Measurements from ENCODE around the gene PMP22.

PMP22 gene

DNA sequence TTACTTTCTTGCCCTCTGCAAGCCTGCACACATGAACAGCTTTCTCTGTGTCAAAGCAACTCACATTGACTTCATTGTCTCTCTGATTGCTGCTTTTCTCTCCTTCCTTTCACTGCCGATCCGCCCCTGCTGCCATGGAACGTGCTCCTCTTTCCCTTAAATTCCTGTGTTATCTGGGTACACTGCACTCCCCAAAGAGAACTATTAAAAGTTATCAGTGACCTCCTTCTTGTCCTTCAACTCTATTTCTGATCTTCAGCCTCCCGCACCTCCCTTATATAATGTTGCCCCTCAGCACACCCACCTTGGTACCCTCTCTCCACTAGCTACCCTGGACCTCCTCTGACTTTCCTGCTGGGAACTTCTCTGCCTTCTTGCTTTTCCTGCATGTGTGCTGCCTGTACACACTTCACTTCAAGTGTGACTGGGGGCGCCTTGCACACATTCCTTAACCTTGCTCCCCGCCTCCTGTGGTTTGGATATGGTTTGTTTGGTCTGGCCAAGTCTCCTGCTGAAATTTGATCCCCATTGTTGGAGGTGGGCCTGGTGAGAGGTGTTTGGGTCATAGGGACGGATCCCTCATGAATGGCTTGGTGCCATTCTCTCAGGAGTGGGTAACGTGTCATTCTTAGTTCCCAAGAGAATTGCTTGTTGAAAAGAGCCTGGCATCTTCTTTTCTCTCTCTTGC is 26.7 kb upstream of the PMP22 start:
- no peaks in the 10 kb centered on the region for H3K9me3 ChIP-seq (ENCODE audit: control insufficient read depth in 5 of 5, low read length in 5 of 5)
- peaks cover 0 to 15% (median 9%) of the 10 kb centered on the region in 5 donors for H3K4me1 ChIP-seq (ENCODE audit: control insufficient read depth in 5 of 5, insufficient read depth in 5 of 5, low read length in 5 of 5)
- H3K4me3 ChIP-seq (ENCODE audit: low read depth in 1 of 5, low read length in 5 of 5) = no peak overlapping the region
- H3K9ac ChIP-seq (ENCODE audit: low read length in 5 of 5) = no peak overlapping the region
- H3K36me3 ChIP-seq (ENCODE audit: control insufficient read depth in 5 of 5, insufficient read depth in 5 of 5, low read length in 5 of 5) = no peaks in the 10 kb centered on the region
- H3K27me3 ChIP-seq (ENCODE audit: control insufficient read depth in 5 of 5, insufficient read depth in 4 of 5, low read length in 5 of 5) = no peaks in the 10 kb centered on the region
- H3K27ac ChIP-seq (ENCODE audit: low read depth, low read length) = no peak overlapping the region

DNA sequence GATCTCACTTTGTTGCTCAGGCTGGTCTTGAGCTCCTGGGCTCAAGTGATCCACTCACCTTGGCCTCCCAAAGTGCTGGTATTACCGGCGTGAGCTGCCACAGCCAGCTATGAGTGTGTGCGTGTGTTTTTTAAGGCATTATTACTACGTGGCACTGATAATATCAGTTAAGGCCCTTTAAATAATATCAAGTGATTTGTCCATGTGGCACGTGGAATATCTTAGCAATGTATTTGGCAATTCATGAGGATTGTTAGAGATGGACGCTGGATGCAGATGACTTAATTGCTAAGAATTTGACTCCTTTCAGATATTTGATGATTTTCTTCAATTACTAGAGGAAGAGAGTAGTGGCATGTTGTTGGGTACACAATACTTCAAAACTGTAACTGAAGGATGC is 25.5 kb upstream of the PMP22 start:
- Histone ChIP-seq H3K27ac (ENCODE audit: low read depth, low read length) (no peak overlapping the region), H3K9me3 (ENCODE audit: control insufficient read depth in 5 of 5, low read length in 5 of 5) (no peaks in the 10 kb centered on the region), H3K27me3 (ENCODE audit: control insufficient read depth in 5 of 5, insufficient read depth in 4 of 5, low read length in 5 of 5) (no peaks in the 10 kb centered on the region), H3K36me3 (ENCODE audit: control insufficient read depth in 5 of 5, insufficient read depth in 5 of 5, low read length in 5 of 5) (no peaks in the 10 kb centered on the region), H3K4me1 (ENCODE audit: control insufficient read depth in 5 of 5, insufficient read depth in 5 of 5, low read length in 5 of 5) (peaks cover 0 to 15% (median 9%) of the 10 kb centered on the region in 5 donors), H3K9ac (ENCODE audit: low read length in 5 of 5) (no peak overlapping the region), H3K4me3 (ENCODE audit: low read depth in 1 of 5, low read length in 5 of 5) (no peak overlapping the region)

DNA sequence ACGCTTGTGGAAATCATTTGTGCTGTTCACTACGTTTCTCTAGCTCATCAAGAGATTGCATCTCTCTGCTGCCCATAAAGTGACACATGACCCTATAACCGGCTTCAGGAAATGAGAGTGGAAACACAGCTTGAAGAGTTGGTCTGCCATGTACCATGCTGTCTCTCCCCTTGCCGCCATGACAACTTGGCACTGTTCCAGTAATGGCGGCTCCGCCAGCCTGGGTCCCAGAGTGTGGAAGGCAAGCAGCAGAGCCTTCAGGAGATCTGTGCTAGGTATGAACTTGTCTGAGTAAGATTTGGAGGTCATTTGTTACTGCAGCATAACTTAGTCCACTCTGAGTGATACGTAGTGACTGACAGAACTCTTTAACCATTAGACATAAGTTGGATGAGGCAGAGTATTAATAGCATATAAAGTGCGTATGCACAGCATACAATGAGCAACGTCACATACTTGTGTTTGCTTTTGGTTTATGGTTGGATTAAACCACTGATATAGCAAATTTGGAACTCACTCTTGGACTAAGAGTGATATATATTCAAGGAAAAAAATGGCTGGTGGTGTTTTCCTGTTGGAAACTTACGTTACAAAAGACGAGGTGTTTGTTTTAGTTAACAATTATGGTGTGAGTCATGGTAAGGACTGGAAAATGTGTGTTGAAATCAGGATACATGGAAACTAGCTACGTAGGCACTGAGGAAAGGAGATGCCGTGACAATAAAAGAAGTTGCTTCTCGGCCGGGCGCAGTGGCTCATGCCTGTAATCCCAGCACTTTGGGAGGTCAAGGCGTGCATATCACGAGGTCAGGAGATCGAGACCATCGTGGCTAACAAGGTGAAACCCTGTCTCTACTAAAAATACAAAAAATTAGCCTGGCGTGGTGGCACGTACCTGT is 24.4 kb upstream of the PMP22 start:
- H3K36me3 ChIP-seq (ENCODE audit: control insufficient read depth in 5 of 5, insufficient read depth in 5 of 5, low read length in 5 of 5) = no peaks in the 10 kb centered on the region
- no peaks in the 10 kb centered on the region for H3K9me3 ChIP-seq (ENCODE audit: control insufficient read depth in 5 of 5, low read length in 5 of 5)
- H3K9ac ChIP-seq (ENCODE audit: low read length in 5 of 5) = no peak overlapping the region
- no peaks in the 10 kb centered on the region for H3K27me3 ChIP-seq (ENCODE audit: control insufficient read depth in 5 of 5, insufficient read depth in 4 of 5, low read length in 5 of 5)
- no peak overlapping the region for H3K27ac ChIP-seq (ENCODE audit: low read depth, low read length)
- H3K4me3 ChIP-seq (ENCODE audit: low read depth in 1 of 5, low read length in 5 of 5) = no peak overlapping the region
- H3K4me1 ChIP-seq (ENCODE audit: control insufficient read depth in 5 of 5, insufficient read depth in 5 of 5, low read length in 5 of 5) = peaks cover 0 to 15% (median 9%) of the 10 kb centered on the region in 5 donors

DNA sequence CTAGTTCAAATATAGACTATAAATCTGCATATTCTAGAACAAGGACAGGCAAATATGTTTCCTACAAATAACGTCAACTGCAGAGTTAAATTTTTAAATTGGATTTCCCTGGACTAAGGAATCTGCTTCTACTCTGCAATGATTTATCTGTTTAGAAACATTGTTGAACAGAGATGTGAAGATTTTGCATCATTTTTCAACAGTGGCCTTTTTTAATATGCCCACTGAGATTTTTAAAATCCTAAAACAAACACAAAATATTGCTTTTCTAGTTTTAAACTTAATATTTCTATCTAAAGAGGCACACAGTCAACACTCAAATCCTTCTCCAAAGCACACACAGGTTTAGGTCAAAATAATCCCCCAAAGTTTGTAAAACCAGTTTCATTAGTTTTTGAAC is 23.7 kb upstream of the PMP22 start:
- Histone ChIP-seq H3K27ac (ENCODE audit: low read depth, low read length) (no peak overlapping the region), H3K9me3 (ENCODE audit: control insufficient read depth in 5 of 5, low read length in 5 of 5) (no peaks in the 10 kb centered on the region), H3K4me3 (ENCODE audit: low read depth in 1 of 5, low read length in 5 of 5) (no peak overlapping the region), H3K4me1 (ENCODE audit: control insufficient read depth in 5 of 5, insufficient read depth in 5 of 5, low read length in 5 of 5) (peaks cover 0 to 15% (median 9%) of the 10 kb centered on the region in 5 donors), H3K36me3 (ENCODE audit: control insufficient read depth in 5 of 5, insufficient read depth in 5 of 5, low read length in 5 of 5) (no peaks in the 10 kb centered on the region), H3K9ac (ENCODE audit: low read length in 5 of 5) (no peak overlapping the region), H3K27me3 (ENCODE audit: control insufficient read depth in 5 of 5, insufficient read depth in 4 of 5, low read length in 5 of 5) (peaks cover 0 to 3% (median 0%) of the 10 kb centered on the region in 5 donors)

DNA sequence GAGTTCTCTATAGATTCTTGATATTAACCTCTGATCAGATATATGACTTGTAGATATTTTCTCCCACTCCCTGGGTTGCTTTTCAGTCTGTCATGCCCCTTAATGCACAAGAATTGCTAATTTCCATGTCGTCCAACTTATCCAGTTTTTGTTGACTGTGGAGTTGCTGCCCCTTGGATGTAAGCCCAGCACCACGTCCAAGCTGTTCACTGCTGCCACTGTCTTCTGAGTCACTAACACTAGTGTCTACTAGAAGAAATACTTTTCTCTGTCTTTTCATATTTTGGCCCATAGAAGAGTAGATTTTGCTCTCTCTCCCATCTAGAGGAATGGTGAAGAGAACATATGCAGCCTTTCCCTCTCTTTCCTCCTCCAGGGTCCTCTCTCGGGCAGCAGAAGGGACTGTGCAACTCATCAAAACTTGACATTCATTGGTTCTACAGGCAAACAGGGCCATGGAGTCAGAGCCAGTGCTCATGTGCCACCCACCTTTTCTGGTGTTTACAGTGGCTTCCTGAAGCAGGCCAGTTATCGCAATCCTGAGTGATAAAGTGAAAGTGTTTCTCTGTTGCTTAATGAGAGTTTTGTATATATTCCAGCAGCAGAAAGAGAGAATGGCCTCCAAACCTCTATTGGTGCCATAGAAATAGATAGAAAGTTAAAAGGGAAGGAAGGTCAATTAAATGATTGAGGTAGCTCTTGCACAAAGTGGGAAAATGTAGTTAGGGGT is 22.6 kb upstream of the PMP22 start:
- H3K27ac ChIP-seq (ENCODE audit: low read depth, low read length) = no peak overlapping the region
- H3K9me3 ChIP-seq (ENCODE audit: control insufficient read depth in 5 of 5, low read length in 5 of 5) = peaks cover 0 to 3% (median 0%) of the 10 kb centered on the region in 5 donors
- no peak overlapping the region for H3K4me3 ChIP-seq (ENCODE audit: low read depth in 1 of 5, low read length in 5 of 5)
- H3K27me3 ChIP-seq (ENCODE audit: control insufficient read depth in 5 of 5, insufficient read depth in 4 of 5, low read length in 5 of 5) = peaks cover 0 to 3% (median 0%) of the 10 kb centered on the region in 5 donors
- peaks cover 0 to 15% (median 9%) of the 10 kb centered on the region in 5 donors for H3K4me1 ChIP-seq (ENCODE audit: control insufficient read depth in 5 of 5, insufficient read depth in 5 of 5, low read length in 5 of 5)
- H3K9ac ChIP-seq (ENCODE audit: low read length in 5 of 5) = no peak overlapping the region
- H3K36me3 ChIP-seq (ENCODE audit: control insufficient read depth in 5 of 5, insufficient read depth in 5 of 5, low read length in 5 of 5) = no peaks in the 10 kb centered on the region

DNA sequence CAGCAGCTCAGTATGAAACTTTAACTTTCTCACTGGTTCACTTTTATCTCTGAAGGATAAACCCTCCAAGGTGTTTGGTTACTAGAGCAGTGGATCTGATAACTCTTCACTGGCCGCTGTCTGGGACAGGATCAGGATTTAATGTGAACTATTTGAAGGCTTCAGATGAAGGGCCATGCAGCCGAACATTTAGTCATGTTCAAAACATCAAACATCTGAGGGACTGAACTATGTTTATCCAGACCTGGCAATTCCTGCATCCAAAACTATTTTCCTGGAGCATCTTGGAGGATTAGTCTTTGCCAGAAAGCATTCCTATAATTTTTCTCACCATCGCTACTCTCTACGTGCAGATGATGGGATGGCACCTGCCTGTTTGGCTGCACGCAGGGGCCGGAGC is 20.3 kb upstream of the PMP22 start:
- Histone ChIP-seq H3K9ac (ENCODE audit: low read length in 5 of 5) (no peak overlapping the region), H3K4me3 (ENCODE audit: low read depth in 1 of 5, low read length in 5 of 5) (no peak overlapping the region), H3K9me3 (ENCODE audit: control insufficient read depth in 5 of 5, low read length in 5 of 5) (peaks cover 0 to 4% (median 0%) of the 10 kb centered on the region in 5 donors), H3K36me3 (ENCODE audit: control insufficient read depth in 5 of 5, insufficient read depth in 5 of 5, low read length in 5 of 5) (no peaks in the 10 kb centered on the region), H3K27me3 (ENCODE audit: control insufficient read depth in 5 of 5, insufficient read depth in 4 of 5, low read length in 5 of 5) (peaks cover 0 to 3% (median 0%) of the 10 kb centered on the region in 5 donors), H3K4me1 (ENCODE audit: control insufficient read depth in 5 of 5, insufficient read depth in 5 of 5, low read length in 5 of 5) (peaks cover 0 to 15% (median 9%) of the 10 kb centered on the region in 5 donors), H3K27ac (ENCODE audit: low read depth, low read length) (no peak overlapping the region)

DNA sequence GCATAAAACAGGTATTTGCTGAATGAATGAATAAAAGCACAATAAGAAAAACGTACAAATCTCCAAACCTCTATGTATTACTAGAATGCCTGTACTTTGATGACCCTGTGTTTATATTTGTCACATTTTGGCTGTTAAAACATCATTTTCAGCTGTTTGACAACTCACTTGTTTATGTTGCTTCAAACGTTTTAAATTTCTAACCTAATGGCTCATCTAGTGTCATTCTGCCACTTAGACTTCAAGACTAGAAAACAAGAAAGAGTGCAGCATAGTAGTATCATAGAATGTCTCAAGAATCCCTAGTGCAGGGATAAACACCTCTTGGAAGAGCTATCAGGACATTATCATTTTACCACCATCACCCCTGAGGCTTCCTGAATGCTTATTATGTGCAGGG is 19.4 kb upstream of the PMP22 start:
- H3K36me3 ChIP-seq (ENCODE audit: control insufficient read depth in 5 of 5, insufficient read depth in 5 of 5, low read length in 5 of 5) = no peaks in the 10 kb centered on the region
- H3K4me3 ChIP-seq (ENCODE audit: low read depth in 1 of 5, low read length in 5 of 5) = no peak overlapping the region
- no peak overlapping the region for H3K9ac ChIP-seq (ENCODE audit: low read length in 5 of 5)
- peaks cover 0 to 15% (median 9%) of the 10 kb centered on the region in 5 donors for H3K4me1 ChIP-seq (ENCODE audit: control insufficient read depth in 5 of 5, insufficient read depth in 5 of 5, low read length in 5 of 5)
- H3K27ac ChIP-seq (ENCODE audit: low read depth, low read length) = no peak overlapping the region
- H3K9me3 ChIP-seq (ENCODE audit: control insufficient read depth in 5 of 5, low read length in 5 of 5) = peaks cover 0 to 4% (median 0%) of the 10 kb centered on the region in 5 donors
- peaks cover 0 to 3% (median 0%) of the 10 kb centered on the region in 5 donors for H3K27me3 ChIP-seq (ENCODE audit: control insufficient read depth in 5 of 5, insufficient read depth in 4 of 5, low read length in 5 of 5)

DNA sequence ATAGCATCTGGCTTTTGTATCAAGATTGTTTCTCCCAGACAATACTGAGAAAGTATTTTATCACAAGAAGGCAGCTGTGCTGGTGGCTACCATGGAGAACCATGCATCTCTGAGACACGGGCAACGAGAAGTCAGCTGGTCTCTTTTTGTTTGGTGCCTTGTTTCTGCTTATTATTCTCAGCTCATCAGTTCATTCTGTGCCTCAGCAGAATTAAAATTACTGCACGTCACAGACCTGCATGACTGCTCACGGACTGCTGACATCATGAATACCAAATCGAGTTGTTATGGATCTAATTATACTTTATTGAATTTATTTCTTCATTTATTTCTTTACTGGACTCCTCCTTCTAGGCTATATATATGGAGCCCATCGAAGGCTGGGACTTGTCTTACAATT is 19.0 kb upstream of the PMP22 start:
- Histone ChIP-seq H3K4me3 (ENCODE audit: low read depth in 1 of 5, low read length in 5 of 5) (no peak overlapping the region), H3K36me3 (ENCODE audit: control insufficient read depth in 5 of 5, insufficient read depth in 5 of 5, low read length in 5 of 5) (no peaks in the 10 kb centered on the region), H3K27ac (ENCODE audit: low read depth, low read length) (no peak overlapping the region), H3K9me3 (ENCODE audit: control insufficient read depth in 5 of 5, low read length in 5 of 5) (peaks cover 0 to 8% (median 0%) of the 10 kb centered on the region in 5 donors), H3K27me3 (ENCODE audit: control insufficient read depth in 5 of 5, insufficient read depth in 4 of 5, low read length in 5 of 5) (peaks cover 0 to 3% (median 0%) of the 10 kb centered on the region in 5 donors), H3K4me1 (ENCODE audit: control insufficient read depth in 5 of 5, insufficient read depth in 5 of 5, low read length in 5 of 5) (peaks cover 0 to 12% (median 8%) of the 10 kb centered on the region in 5 donors), H3K9ac (ENCODE audit: low read length in 5 of 5) (no peak overlapping the region)

DNA sequence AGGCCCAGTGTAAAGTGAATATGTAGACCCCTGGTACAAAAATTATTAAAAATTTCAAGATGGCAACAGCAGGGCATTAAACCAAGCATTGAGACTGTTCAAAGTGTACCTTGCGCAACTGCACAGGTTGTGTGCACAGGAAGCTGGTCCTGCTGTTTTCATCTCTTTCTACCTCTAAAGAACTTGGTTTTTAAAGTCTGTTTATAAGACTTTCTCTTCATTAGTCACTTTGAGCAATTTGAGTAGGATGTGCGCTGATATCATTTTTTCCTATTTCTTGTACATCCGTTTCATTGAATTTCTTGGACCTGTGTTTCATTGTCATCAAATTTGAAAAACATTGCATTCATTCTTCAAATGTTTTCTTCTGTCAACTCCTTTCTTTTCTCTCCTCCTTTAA is 16.8 kb upstream of the PMP22 start:
- peaks cover 0 to 9% (median 0%) of the 10 kb centered on the region in 5 donors for H3K9me3 ChIP-seq (ENCODE audit: control insufficient read depth in 5 of 5, low read length in 5 of 5)
- peaks cover 0 to 6% (median 5%) of the 10 kb centered on the region in 5 donors for H3K4me1 ChIP-seq (ENCODE audit: control insufficient read depth in 5 of 5, insufficient read depth in 5 of 5, low read length in 5 of 5)
- H3K36me3 ChIP-seq (ENCODE audit: control insufficient read depth in 5 of 5, insufficient read depth in 5 of 5, low read length in 5 of 5) = no peaks in the 10 kb centered on the region
- peaks cover 0 to 3% (median 0%) of the 10 kb centered on the region in 5 donors for H3K27me3 ChIP-seq (ENCODE audit: control insufficient read depth in 5 of 5, insufficient read depth in 4 of 5, low read length in 5 of 5)
- H3K27ac ChIP-seq (ENCODE audit: low read depth, low read length) = no peak overlapping the region
- H3K9ac ChIP-seq (ENCODE audit: low read length in 5 of 5) = no peak overlapping the region
- no peak overlapping the region for H3K4me3 ChIP-seq (ENCODE audit: low read depth in 1 of 5, low read length in 5 of 5)

Data from subcutaneous abdominal adipose tissue (tissue), 5 donors.